AG04449 (cell line): ENCODE results near the gene PHF12.
A peak's percentile ranks its signal among the peaks of the same experiment; 100 is the strongest.
"Not testable (repeated sequence)": the region's sequence is repeated elsewhere in the genome, so short reads cannot be mapped to it uniquely, and the experiment has no call there.

ENCODE experiments used
- CTCF ChIA-PET: fragments of 350-600 bp; formaldehyde crosslinking; extraction: SDS; loops from one replicate; lab custom pipeline; 2021; ENCODE audit warnings: antibody characterized with exemption; lab: Yijun Ruan, JAX
- POLR2A ChIA-PET: fragments of 400-600, 350-600 bp; formaldehyde crosslinking; extraction: SDS; loops from one replicate; lab custom pipeline; 2020; ENCODE audit warnings: antibody characterized with exemption, inconsistent platforms; lab: Yijun Ruan, JAX
- DNase-seq: peaks from one replicate; pipeline ENCODE4 v3.0.0-alpha.2; 2010; ENCODE audit warnings: low read depth, low spot score
- H3K4me3 ChIP-seq: 2 replicates; pipeline ENCODE4 v1.5.1; 2011; ENCODE audit warnings: low read depth, mild to moderate bottlenecking, control low read depth, low read length
- CTCF ChIP-seq: IDR thresholded peaks from one replicate; pipeline ENCODE4 v1.5.1; 2011; ENCODE audit warnings: mild to moderate bottlenecking, moderate library complexity, low read length, control low read depth, inconsistent platforms; ENCODE audit not compliant: insufficient read depth; ENCODE audit errors: missing control alignments

The PHF12 gene

GRCh38 chr17:28906276-28906675 is 45.0 kb downstream of the PHF12 start:
- POLR2A ChIA-PET: no interaction called here
- DNase-seq: no peak
- CTCF ChIA-PET: interaction anchor here (0.8 to 8.9 kb wide), 6 partner anchors 8 to 179 kb away, joined by 3 to 89 read pairs (median 12); partner anchors contain the start of genes FLOT2, NEK8 and TLCD1
- TF ChIP-seq CTCF: no peak
- no peak overlapping the region for H3K4me3 ChIP-seq

- H3K4me3 ChIP-seq: no peak overlapping the region
- ChIA-PET POLR2A (no interaction called here), CTCF (interaction anchor here (1.2 to 8.9 kb wide), 8 partner anchors 7 to 177 kb away, joined by 3 to 58 read pairs (median 15); partner anchors contain the start of genes NEK8 and TLCD1)
- no peak for DNase-seq
- no peak for TF ChIP-seq CTCF
Observed at GRCh38 chr17:28904800-28905199, 46.5 kb downstream of the PHF12 start.

- H3K4me3 ChIP-seq, DNase-seq, POLR2A ChIA-PET: not testable (repeated sequence)
- CTCF ChIA-PET: interaction anchor here (0.8 to 9.3 kb wide), 16 partner anchors 8 to 176 kb away, joined by 3 to 90 read pairs (median 4); partner anchors contain the start of genes NEK8 and TLCD1
Observed at GRCh38 chr17:28903546-28903841, 47.8 kb downstream of the PHF12 start.

GRCh38 chr17:28902819-28903545 is 48.3 kb downstream of the PHF12 start, which contains the start of gene DHRS13:
DHRS13 (minus strand) TSS chr17:28903079; CDS start chr17:28902944, 135 bp downstream.
- peak within 1 kb of the TSS; percentile 65 for H3K4me3 ChIP-seq
- ChIA-PET CTCF (interaction anchor here (0.7 to 9.3 kb wide), 29 partner anchors 8 to 178 kb away, joined by 3 to 90 read pairs (median 4); partner anchors contain the start of genes NEK8 and TLCD1), POLR2A (interaction anchor here (1.5 kb wide), 1 partner anchor 176 kb away, joined by 5 read pairs; no protein-coding TSS in a partner anchor)
- no peak for DNase-seq
- peak; percentile 71 for TF ChIP-seq CTCF

- CTCF ChIA-PET: interaction anchor here (0.7 to 9.3 kb wide), 21 partner anchors 8 to 177 kb away, joined by 3 to 90 read pairs (median 4); no protein-coding TSS in a partner anchor
- peak; percentile 10 for TF ChIP-seq CTCF
- POLR2A ChIA-PET: interaction anchor here (1.5 kb wide), 1 partner anchor 175 kb away, joined by 5 read pairs; no protein-coding TSS in a partner anchor
- peak overlapping the region; percentile 65 for H3K4me3 ChIP-seq
- DNase-seq: no peak
Observed at GRCh38 chr17:28901866-28902818, 49.2 kb downstream of the PHF12 start.

- TF ChIP-seq CTCF: no peak
- DNase-seq: no peak
- POLR2A ChIA-PET: no interaction called here
- no peak overlapping the region for H3K4me3 ChIP-seq
- CTCF ChIA-PET: interaction anchor here (0.6 to 9.3 kb wide), 10 partner anchors 11 to 205 kb away, joined by 3 to 90 read pairs (median 9); no protein-coding TSS in a partner anchor
Observed at GRCh38 chr17:28900986-28901726, 50.2 kb downstream of the PHF12 start.
